ENCODE measurements around the gene KRT33B.

DNA sequence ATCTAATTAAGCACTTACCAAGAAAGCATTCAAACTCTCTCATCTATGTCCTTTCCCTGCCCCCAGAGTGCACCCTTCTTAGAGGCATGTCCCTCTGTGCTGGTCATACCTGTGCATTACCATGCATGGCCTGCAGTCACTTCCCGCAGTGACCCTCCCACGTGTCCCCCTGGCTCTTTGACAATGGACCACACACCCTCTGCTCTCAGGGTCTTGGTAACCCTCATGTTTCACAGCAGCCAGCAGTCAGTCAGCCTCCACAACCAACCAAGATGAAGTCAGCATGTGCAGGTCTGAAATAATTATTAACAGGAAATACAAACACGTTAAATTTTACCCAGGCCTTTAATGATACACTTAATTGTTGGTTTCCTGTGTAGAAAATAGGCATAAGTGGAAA lies 29.1 kb downstream of the KRT33B start:
- TF ChIP-seq, protein P1, sequence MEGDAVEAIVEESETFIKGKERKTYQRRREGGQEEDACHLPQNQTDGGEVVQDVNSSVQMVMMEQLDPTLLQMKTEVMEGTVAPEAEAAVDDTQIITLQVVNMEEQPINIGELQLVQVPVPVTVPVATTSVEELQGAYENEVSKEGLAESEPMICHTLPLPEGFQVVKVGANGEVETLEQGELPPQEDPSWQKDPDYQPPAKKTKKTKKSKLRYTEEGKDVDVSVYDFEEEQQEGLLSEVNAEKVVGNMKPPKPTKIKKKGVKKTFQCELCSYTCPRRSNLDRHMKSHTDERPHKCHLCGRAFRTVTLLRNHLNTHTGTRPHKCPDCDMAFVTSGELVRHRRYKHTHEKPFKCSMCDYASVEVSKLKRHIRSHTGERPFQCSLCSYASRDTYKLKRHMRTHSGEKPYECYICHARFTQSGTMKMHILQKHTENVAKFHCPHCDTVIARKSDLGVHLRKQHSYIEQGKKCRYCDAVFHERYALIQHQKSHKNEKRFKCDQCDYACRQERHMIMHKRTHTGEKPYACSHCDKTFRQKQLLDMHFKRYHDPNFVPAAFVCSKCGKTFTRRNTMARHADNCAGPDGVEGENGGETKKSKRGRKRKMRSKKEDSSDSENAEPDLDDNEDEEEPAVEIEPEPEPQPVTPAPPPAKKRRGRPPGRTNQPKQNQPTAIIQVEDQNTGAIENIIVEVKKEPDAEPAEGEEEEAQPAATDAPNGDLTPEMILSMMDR (IDR thresholded peaks at IDR 0.05) = no peak
- no peak for TF ChIP-seq POLR2A (IDR thresholded peaks at IDR 0.05)

Data from testis (tissue), 2 donors.